PFSK-1 (cell line): ENCODE data around the gene FLT4.

ENCODE experiments used
- FOXP2 ChIP-seq: optimal IDR thresholded peaks from 2 replicates; pipeline ENCODE3; 2011; ENCODE audit warnings: borderline replicate concordance, control low read depth, inconsistent platforms; ENCODE audit not compliant: insufficient read depth; ENCODE audit errors: extremely low read length, extremely low read depth
- POLR2AphosphoS5 ChIP-seq: IDR thresholded peaks from 2 replicates; pipeline ENCODE4 v1.6.1; 2012; ENCODE audit warnings: low read depth, mild to moderate bottlenecking, control low read depth, low read length, moderate library complexity
- SIN3A ChIP-seq: IDR thresholded peaks from 2 replicates; pipeline ENCODE4 v1.6.1; 2012; ENCODE audit warnings: mild to moderate bottlenecking, low read length, moderate library complexity, borderline replicate concordance; ENCODE audit not compliant: insufficient read depth
- TAF1 ChIP-seq: IDR thresholded peaks from 2 replicates; pipeline ENCODE4 v1.6.1; 2012; ENCODE audit warnings: low read length, control low read depth, borderline replicate concordance; ENCODE audit not compliant: insufficient read depth
- TF ChIP-seq, protein P1 (sequence below), 2 experiments: IDR thresholded peaks; 2 replicates each; pipeline versions ENCODE4 v1.6.1 to v1.8.0; 2011 to 2012; ENCODE audit warnings: low read depth in 2 of 2, low read length in 2 of 2, control low read depth in 1 of 2, inconsistent platforms in 1 of 2, mild to moderate bottlenecking in 1 of 2, moderate library complexity in 1 of 2; ENCODE audit not compliant: insufficient read depth in 1 of 2

Gene FLT4

DNA sequence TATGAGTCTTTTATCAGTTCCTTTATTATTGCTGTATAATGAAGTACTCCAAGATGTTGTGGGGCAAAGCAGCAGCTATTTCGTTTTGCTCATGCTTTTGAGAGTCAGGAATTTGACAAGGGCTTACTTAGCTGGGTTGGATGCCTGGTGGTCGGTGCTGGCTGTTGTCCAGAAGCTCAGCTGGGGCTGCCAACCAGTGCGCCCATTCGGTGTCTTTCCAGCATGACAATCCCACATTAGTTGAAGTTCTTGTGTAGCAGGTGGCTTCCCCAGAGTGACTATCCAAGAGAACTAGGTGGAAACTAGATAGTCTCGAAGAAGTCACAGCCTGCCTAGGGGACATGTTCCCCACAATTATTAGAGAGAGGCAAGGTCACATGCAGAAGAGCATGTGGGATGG is 3.4 kb upstream of the FLT4 start:
- TF ChIP-seq TAF1 (no peak), FOXP2 (no peak)

DNA sequence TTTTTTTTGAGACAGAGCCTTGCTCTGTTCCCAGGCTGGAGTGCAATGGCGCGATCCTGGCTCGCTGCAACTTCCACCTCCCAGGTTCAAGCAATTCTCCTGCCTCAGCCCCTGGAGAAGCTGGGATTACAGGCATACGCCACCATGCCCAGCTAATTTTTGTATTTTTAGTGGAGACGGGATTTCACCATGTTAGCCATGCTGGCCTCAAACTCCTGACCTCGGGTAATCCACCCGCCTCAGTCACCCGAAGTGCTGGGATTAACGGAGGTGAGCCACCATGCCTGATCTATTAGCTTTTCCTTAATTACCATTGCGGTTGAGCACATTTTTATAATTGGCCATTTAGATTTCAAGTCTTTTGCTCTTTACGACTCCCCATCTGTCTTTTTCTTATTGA is 2.9 kb upstream of the FLT4 start:
- TF ChIP-seq TAF1, result no peak
- no peak for TF ChIP-seq SIN3A
- TF ChIP-seq POLR2AphosphoS5, result no peak
- TF ChIP-seq, protein P1, sequence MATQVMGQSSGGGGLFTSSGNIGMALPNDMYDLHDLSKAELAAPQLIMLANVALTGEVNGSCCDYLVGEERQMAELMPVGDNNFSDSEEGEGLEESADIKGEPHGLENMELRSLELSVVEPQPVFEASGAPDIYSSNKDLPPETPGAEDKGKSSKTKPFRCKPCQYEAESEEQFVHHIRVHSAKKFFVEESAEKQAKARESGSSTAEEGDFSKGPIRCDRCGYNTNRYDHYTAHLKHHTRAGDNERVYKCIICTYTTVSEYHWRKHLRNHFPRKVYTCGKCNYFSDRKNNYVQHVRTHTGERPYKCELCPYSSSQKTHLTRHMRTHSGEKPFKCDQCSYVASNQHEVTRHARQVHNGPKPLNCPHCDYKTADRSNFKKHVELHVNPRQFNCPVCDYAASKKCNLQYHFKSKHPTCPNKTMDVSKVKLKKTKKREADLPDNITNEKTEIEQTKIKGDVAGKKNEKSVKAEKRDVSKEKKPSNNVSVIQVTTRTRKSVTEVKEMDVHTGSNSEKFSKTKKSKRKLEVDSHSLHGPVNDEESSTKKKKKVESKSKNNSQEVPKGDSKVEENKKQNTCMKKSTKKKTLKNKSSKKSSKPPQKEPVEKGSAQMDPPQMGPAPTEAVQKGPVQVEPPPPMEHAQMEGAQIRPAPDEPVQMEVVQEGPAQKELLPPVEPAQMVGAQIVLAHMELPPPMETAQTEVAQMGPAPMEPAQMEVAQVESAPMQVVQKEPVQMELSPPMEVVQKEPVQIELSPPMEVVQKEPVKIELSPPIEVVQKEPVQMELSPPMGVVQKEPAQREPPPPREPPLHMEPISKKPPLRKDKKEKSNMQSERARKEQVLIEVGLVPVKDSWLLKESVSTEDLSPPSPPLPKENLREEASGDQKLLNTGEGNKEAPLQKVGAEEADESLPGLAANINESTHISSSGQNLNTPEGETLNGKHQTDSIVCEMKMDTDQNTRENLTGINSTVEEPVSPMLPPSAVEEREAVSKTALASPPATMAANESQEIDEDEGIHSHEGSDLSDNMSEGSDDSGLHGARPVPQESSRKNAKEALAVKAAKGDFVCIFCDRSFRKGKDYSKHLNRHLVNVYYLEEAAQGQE (IDR thresholded peaks at IDR 0.05; ENCODE audit: insufficient read depth in 1 of 2, low read depth in 2 of 2, low read length in 2 of 2), result no peak
- TF ChIP-seq FOXP2, result no peak

DNA sequence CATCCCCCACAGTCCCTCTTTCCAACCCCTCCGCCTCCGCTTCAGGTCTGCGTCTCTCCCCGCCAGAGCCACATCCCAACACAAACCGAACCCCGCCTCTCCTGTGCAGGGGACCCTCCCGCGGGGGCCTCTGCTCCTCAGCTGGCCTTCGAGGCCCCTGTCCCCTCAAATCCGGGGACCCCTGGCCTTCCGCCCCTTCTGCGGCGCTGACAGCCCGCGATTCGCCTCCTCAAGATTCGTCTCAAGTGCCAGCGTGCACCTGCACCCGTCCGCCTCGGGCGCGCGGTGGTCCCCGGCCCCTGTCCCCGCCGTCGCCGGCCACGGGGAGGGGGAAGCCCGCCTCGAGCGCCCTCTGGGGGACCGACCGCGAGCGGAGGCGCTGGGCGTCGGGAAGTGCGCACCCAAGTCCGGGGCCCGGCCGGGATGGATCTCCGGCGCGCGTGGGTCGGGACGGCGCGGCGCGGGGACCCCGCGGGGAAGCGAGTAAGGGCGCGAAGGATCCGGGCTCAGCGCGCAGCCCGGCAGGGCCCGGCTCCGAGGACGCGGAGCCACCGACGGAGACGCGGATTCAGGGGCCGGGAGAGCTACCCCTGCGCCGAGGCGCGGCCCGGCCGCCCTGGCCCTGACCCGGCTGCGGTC is 623 bp downstream of the FLT4 start:
- TF ChIP-seq FOXP2 (peak; percentile 21), SIN3A (no peak)

DNA sequence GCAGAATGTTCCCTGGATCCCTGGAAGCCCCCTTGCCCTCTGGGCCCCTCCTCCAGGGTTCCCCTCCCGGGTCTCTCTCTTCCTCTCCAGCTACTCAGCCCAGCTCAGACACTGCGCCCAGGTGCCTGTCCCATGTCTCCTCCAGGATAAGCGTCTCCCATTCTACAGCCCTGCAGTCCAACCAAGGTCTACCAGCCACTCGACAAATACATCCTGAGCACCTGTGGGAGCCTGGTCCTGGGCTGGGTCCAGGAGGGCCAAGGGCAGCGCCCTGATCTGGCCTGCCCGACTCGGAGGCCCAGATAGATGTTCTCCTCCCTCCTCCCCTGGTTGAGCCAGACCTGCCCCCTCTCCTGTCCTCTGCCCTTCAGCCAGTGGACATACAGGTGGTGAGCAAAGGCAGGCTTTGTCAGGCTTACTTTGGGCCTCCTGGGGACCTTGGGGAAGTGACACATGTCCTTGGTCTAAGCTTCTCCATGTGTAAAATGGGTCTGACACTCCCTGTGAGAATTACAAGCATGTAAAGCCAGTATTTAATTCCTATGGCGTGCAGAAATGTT is 1.4 kb downstream of the FLT4 start:
- TF ChIP-seq TAF1 (no peak), FOXP2 (no peak), POLR2AphosphoS5 (no peak), SIN3A (no peak)
- TF ChIP-seq, protein P1 (IDR thresholded peaks at IDR 0.05; ENCODE audit: insufficient read depth in 1 of 2, low read depth in 2 of 2, low read length in 2 of 2), result no peak

DNA sequence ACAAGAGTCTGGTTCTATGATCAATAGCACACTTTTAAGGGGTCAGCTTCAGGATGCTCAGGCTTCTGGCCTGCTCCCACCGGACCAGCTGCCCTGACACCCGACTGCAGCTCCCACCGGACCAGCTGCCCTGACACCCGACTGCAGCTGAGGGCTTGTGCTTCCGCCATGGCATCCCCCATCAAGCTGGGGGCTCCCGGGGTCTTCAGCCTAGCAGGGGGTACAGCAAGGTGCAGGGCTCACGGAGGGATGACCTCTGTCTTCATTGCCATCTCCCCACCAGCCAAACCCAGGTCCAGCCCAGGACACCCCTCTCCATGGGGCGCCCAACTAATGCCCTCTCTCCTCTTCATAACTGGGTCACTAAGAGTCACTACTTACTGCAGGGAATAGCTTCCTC is 1.9 kb downstream of the FLT4 start:
- TF ChIP-seq FOXP2 (no peak), TAF1 (no peak), SIN3A (no peak), POLR2AphosphoS5 (no peak)
- TF ChIP-seq, protein P1 (IDR thresholded peaks at IDR 0.05; ENCODE audit: insufficient read depth in 1 of 2, low read depth in 2 of 2, low read length in 2 of 2), result no peak

DNA sequence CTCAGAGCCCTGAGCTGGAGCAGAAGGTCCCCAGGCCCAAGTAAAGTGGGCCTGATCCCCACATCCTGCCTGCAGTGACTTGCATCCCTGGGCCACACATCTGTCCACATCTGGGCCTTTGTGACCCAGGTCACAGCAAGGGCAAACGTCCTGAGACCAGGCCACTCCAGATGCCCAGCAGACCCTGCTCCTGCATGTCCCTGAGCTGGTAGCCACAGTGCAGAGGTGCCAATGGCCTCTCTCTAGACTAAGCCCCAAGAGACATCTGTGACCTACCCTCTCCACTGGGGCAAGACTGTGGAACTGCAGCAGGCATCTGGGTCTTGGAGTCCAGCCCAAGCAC is 2.5 kb downstream of the FLT4 start:
- TF ChIP-seq TAF1 (no peak), SIN3A (no peak), POLR2AphosphoS5 (no peak), FOXP2 (no peak)
- TF ChIP-seq, protein P1 (IDR thresholded peaks at IDR 0.05; ENCODE audit: insufficient read depth in 1 of 2, low read depth in 2 of 2, low read length in 2 of 2), result no peak
